Pancreas (tissue), 10 donors: ENCODE measurements around the gene XPC. TPM values are rescaled to one million over a fixed set of nuclear protein-coding genes. Genes with fewer than 3 reads are reported as not detected.
A peak's percentile ranks its signal among the peaks of the same experiment; 100 is the strongest.

ENCODE experiments used
- ATAC-seq, 4 donors: fragments of 200-7000 bp; cut with Tn5 transposase; one replicate each; pipeline versions ENCODE4 v1.8.0 to v1.9.1; 2020; ENCODE audit warnings: mild to moderate bottlenecking in 4 of 4, moderate library complexity in 4 of 4
- DNase-seq, 6 donors: peaks; one replicate each; pipeline ENCODE4 v3.0.0-alpha.2; 2020
- FAIRE-seq: peaks from 2 replicates; lab custom pipeline; 2012; peaks lifted over from hg19 to GRCh38; lab: Jason Lieb, UNC
- H3K27ac ChIP-seq, 4 donors: fragments of 200-600 bp; sonication (generic); 1 replicate in 3 of 4; 2 replicates in 1 of 4; pipeline versions ENCODE4 v1.5.0 to v1.8.0; 2020
- H3K27me3 ChIP-seq, 4 donors: fragments of 200-600 bp; one replicate each; pipeline ENCODE4 v1.8.0; 2021
- H3K36me3 ChIP-seq, 3 donors: fragments of 200-600 bp; sonication (generic) in 1 of 3; one replicate each; pipeline versions ENCODE4 v1.5.0 to v1.8.0; 2020 to 2021
- H3K4me1 ChIP-seq, 3 donors: fragments of 200-600 bp; one replicate each; pipeline ENCODE4 v1.8.0; 2021
- H3K4me3 ChIP-seq, 4 donors: fragments of 200-600 bp; sonication (generic) in 2 of 4; one replicate each; pipeline versions ENCODE4 v1.5.0 to v1.8.0; 2020 to 2021
- H3K9me3 ChIP-seq, 4 donors: fragments of 200-600 bp; one replicate each; pipeline ENCODE4 v1.8.0; 2021
- WGBS, 2 donors: extraction: QIAGEN DNeasy Blood & Tissue Kit; methylation state at CpG; one replicate each; pipeline ENCODE4 v1.1.7; 2013; 5-methylcytosine and 5-hydroxymethylcytosine counted together
- intact Hi-C, 3 donors: fragments of 100-400 bp; cut with DNase I; formaldehyde crosslinking; loops; one replicate each; pipeline versions ENCODE4 v1.11.1 to v1.14.2; 2022
- polyA plus RNA-seq, 2 donors: library from polyadenylated mRNA; stranded (reverse); fragments of 200-250 nt; gene quantifications; one replicate each; pipeline ENCODE4 v1.2.3, GENCODE V29; 2013
- total RNA-seq, 6 donors: library from RNA; stranded (reverse); fragmentation: NEBNext Ultra II Directional in 4 of 6; extraction: Animal tissue kit (Norgen Biotek cat#: 25700) in 4 of 6; gene quantifications; one replicate each; pipeline versions ENCODE4 v1.2.1 to v1.2.4, GENCODE V29; 2021 to 2023
- TF ChIP-seq, protein P1 (sequence below), 4 donors: fragments of 200-600 bp; sonication (generic) in 3 of 4; IDR thresholded peaks; one replicate each; pipeline versions ENCODE4 v1.5.0 to v1.8.0; 2021; ENCODE audit warnings: antibody characterized with exemption in 4 of 4
- donor health status: healthy with polysubstance abuse.
- donor health status: DM: no; HTN: no; CAD: no; lungs with moderate emphysema.
- donor health status: DM: no; HTN: no; CAD: no.
- donor health status: control.
- donor health status: control.
- donor health status: Bipolar disorder and iron deficiency.
- donor health status: DM: yes; HTN: yes; CAD: no.
- donor health status: DM: no; HTN: no; CAD: no.
- donor health status: DM: no; HTN: no; CAD: no.
- donor health status: DM: yes; HTN: yes; CAD: no.

XPC gene
- total and polyA plus RNA-seq, 8 donors: 14.2 to 29.9 (median 19.5) TPM

- no peak overlapping the region for H3K4me3 ChIP-seq
- H3K4me1 ChIP-seq: peaks cover 10 to 16% (median 13%) of the 10 kb centered on the region in 3 donors
- ATAC-seq: no peak
- H3K27ac ChIP-seq: peak overlapping the region in 3 of 4 donors; percentile 19 to 94 (median 75)
- no peak for FAIRE-seq
- TF ChIP-seq, protein P1, sequence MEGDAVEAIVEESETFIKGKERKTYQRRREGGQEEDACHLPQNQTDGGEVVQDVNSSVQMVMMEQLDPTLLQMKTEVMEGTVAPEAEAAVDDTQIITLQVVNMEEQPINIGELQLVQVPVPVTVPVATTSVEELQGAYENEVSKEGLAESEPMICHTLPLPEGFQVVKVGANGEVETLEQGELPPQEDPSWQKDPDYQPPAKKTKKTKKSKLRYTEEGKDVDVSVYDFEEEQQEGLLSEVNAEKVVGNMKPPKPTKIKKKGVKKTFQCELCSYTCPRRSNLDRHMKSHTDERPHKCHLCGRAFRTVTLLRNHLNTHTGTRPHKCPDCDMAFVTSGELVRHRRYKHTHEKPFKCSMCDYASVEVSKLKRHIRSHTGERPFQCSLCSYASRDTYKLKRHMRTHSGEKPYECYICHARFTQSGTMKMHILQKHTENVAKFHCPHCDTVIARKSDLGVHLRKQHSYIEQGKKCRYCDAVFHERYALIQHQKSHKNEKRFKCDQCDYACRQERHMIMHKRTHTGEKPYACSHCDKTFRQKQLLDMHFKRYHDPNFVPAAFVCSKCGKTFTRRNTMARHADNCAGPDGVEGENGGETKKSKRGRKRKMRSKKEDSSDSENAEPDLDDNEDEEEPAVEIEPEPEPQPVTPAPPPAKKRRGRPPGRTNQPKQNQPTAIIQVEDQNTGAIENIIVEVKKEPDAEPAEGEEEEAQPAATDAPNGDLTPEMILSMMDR (IDR thresholded peaks at IDR 0.05): no peak
- peak in 1 of 6 donors; percentile 10 for DNase-seq
- intact Hi-C loops: no loop called here
- no peaks in the 10 kb centered on the region for H3K9me3 ChIP-seq
- H3K36me3 ChIP-seq: peaks cover 0 to 36% (median 23%) of the 10 kb centered on the region in 3 donors
- H3K27me3 ChIP-seq: no peaks in the 10 kb centered on the region
- 79 to 80% methylated on average over 8 of the region's 8 CpGs for WGBS, 2 donors
Observed at GRCh38 chr3:14142567-14143270, 35.7 kb downstream of the XPC start.

GRCh38 chr3:14141602-14142341, 36.6 kb downstream of the XPC start:
- Histone ChIP-seq H3K27me3 (no peaks in the 10 kb centered on the region), H3K27ac (no peak overlapping the region), H3K36me3 (peaks cover 0 to 26% (median 15%) of the 10 kb centered on the region in 3 donors), H3K9me3 (no peaks in the 10 kb centered on the region), H3K4me3 (no peak overlapping the region), H3K4me1 (peaks cover 10 to 16% (median 13%) of the 10 kb centered on the region in 3 donors)
- TF ChIP-seq, protein P1 (IDR thresholded peaks at IDR 0.05): no peak
- intact Hi-C loops: no loop called here
- FAIRE-seq (no peak), ATAC-seq (no peak), DNase-seq (no peak)
- 88 to 91% methylated on average over 19 of the region's 19 CpGs for WGBS, 2 donors

DNA sequence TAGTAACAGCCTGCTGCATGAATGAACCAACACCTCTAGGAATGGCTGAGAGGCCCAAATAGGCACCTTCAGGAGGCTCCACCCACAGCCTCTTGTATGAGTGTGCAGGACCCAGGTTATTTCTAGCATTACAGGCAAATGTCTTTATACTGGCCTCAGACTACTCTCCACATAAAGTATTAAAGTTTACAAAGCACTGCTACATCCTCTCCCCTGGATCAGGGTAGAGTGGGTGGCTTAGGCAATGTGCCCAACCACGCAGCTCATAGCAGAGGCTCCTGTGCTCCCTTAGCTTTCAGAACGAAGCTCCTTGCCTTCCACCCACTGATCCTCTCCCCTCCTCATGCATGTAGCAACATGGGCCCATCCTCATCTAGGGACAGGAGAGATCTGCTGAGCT, 37.3 kb downstream of the XPC start:
- H3K36me3 ChIP-seq: peaks cover 0 to 22% (median 10%) of the 10 kb centered on the region in 3 donors
- H3K4me1 ChIP-seq: peaks cover 10 to 16% (median 13%) of the 10 kb centered on the region in 3 donors
- H3K9me3 ChIP-seq: no peaks in the 10 kb centered on the region
- TF ChIP-seq, protein P1 (IDR thresholded peaks at IDR 0.05): no peak
- WGBS, 2 donors: 72 to 74% methylated on average over 2 of the region's 2 CpGs
- intact Hi-C loops: no loop called here
- no peak overlapping the region for H3K27ac ChIP-seq
- no peak for ATAC-seq
- FAIRE-seq: no peak
- H3K4me3 ChIP-seq: no peak overlapping the region
- H3K27me3 ChIP-seq: no peaks in the 10 kb centered on the region
- DNase-seq: no peak

- H3K4me3 ChIP-seq: no peak overlapping the region
- 83 to 86% methylated on average over 2 of the region's 2 CpGs for WGBS, 2 donors
- DNase-seq: no peak
- ATAC-seq: no peak
- H3K36me3 ChIP-seq: peaks cover 0 to 22% (median 5%) of the 10 kb centered on the region in 3 donors
- H3K27ac ChIP-seq: no peak overlapping the region
- no peak for FAIRE-seq
- intact Hi-C loops: no loop called here
- H3K4me1 ChIP-seq: peaks cover 10 to 16% (median 13%) of the 10 kb centered on the region in 3 donors
- TF ChIP-seq, protein P1 (IDR thresholded peaks at IDR 0.05): no peak
- no peaks in the 10 kb centered on the region for H3K27me3 ChIP-seq
- H3K9me3 ChIP-seq: no peaks in the 10 kb centered on the region
Observed at GRCh38 chr3:14140668-14141067, 37.7 kb downstream of the XPC start.
